Measurements from ENCODE around the gene MPHOSPH6.

MPHOSPH6 gene

GRCh38 chr16:82182266-82183003, 12.4 kb upstream of the MPHOSPH6 start:
- no peak for DNase-seq
- Histone ChIP-seq H3K9ac (ENCODE audit: low read length) (no peak overlapping the region), H2BK5ac (ENCODE audit: low read depth, low read length, poor library complexity, severe bottlenecking) (no peak overlapping the region), H3K23ac (ENCODE audit: low read length in 2 of 2) (no peak overlapping the region), H3K79me1 (replicated peaks; ENCODE audit: low read length, poor library complexity, severe bottlenecking) (no peaks in the 10 kb centered on the region), H4K8ac (ENCODE audit: low read length) (no peak overlapping the region), H3K9me3 (ENCODE audit: control insufficient read depth, low read length) (no peaks in the 10 kb centered on the region), H3K4me3 (ENCODE audit: insufficient read depth in 1 of 2, low read depth in 1 of 2, low read length in 2 of 2) (no peak overlapping the region), H2BK15ac (ENCODE audit: low read depth, poor library complexity, severe bottlenecking) (no peak overlapping the region), H4K91ac (ENCODE audit: low read length) (no peak overlapping the region), H3K27ac (ENCODE audit: low read length, poor library complexity, severe bottlenecking) (no peak overlapping the region), H3K14ac (ENCODE audit: low read length in 2 of 2) (no peak overlapping the region), H2AK5ac (ENCODE audit: low read length, severe bottlenecking) (no peak overlapping the region), H2AFZ (ENCODE audit: low read depth, low read length) (no peak overlapping the region), H3K4me2 (ENCODE audit: low read length, poor library complexity, severe bottlenecking) (no peak overlapping the region), H2BK120ac (ENCODE audit: low read depth, low read length) (no peak overlapping the region), H3K36me3 (ENCODE audit: control insufficient read depth in 1 of 2, insufficient read depth in 2 of 2, low read depth in 1 of 2, low read length in 2 of 2) (no peaks in the 10 kb centered on the region), H3K27me3 (ENCODE audit: control insufficient read depth in 1 of 2, insufficient read depth in 1 of 2, low read length in 2 of 2) (peaks cover 6 to 17% of the 10 kb centered on the region in 2 experiments), H3K4me1 (ENCODE audit: control insufficient read depth, insufficient read depth, low read depth, low read length) (no peaks in the 10 kb centered on the region), H3K18ac (ENCODE audit: low read depth in 1 of 2, low read length in 2 of 2) (no peak overlapping the region), H3K4ac (ENCODE audit: low read depth in 1 of 2, low read length in 2 of 2) (no peak overlapping the region), H2BK12ac (ENCODE audit: low read length in 2 of 2) (no peak overlapping the region)
- WGBS, result 40% methylated on average over 1 of the region's 4 CpGs

DNA sequence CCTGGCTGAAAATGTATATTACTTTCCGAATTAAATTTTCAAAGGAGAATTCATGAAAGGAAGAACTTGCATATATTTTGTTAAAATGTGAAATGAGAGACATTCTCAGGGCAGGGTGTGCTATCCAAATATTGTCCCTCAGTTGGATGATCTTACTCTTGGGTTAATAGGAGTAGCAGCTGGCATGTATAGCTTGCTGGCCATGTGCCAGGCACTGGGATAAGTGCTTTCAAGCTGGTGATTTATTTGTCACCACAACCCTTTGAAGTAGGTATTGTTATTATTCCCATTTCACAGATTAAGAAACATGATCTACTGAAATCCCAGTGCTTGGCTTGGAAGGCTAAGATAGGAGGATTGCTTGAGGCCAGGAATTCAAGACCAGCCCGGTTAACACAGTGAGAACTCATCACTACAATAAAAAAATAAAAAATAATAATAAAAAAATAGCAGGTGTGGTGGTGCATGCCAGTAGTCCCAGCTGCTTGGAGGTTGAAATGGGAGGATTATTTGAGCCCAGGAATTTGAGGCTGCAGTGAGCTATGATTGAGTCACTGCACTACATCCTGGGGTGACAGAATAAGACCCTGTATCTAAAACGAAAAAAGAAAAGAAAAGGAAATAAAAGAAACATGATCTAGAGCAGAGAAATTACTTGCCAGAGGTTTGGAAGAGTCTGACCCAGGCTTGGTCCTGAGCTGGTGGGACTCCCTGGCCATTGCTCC, 11.6 kb upstream of the MPHOSPH6 start:
- peaks cover 6 to 21% of the 10 kb centered on the region in 2 experiments for H3K27me3 ChIP-seq (ENCODE audit: control insufficient read depth in 1 of 2, insufficient read depth in 1 of 2, low read length in 2 of 2)
- H3K4me1 ChIP-seq (ENCODE audit: control insufficient read depth, insufficient read depth, low read depth, low read length), result no peaks in the 10 kb centered on the region
- no peak overlapping the region for H4K8ac ChIP-seq (ENCODE audit: low read length)
- H3K4ac ChIP-seq (ENCODE audit: low read depth in 1 of 2, low read length in 2 of 2), result no peak overlapping the region
- no peak overlapping the region for H2AFZ ChIP-seq (ENCODE audit: low read depth, low read length)
- H2BK15ac ChIP-seq (ENCODE audit: low read depth, poor library complexity, severe bottlenecking), result no peak overlapping the region
- H3K4me3 ChIP-seq (ENCODE audit: insufficient read depth in 1 of 2, low read depth in 1 of 2, low read length in 2 of 2), result no peak overlapping the region
- H3K9ac ChIP-seq (ENCODE audit: low read length), result no peak overlapping the region
- DNase-seq, result no peak
- no peak overlapping the region for H3K18ac ChIP-seq (ENCODE audit: low read depth in 1 of 2, low read length in 2 of 2)
- H4K91ac ChIP-seq (ENCODE audit: low read length), result no peak overlapping the region
- no peak overlapping the region for H3K27ac ChIP-seq (ENCODE audit: low read length, poor library complexity, severe bottlenecking)
- H3K14ac ChIP-seq (ENCODE audit: low read length in 2 of 2), result no peak overlapping the region
- no peak overlapping the region for H2BK120ac ChIP-seq (ENCODE audit: low read depth, low read length)
- H3K4me2 ChIP-seq (ENCODE audit: low read length, poor library complexity, severe bottlenecking), result no peak overlapping the region
- H3K23ac ChIP-seq (ENCODE audit: low read length in 2 of 2), result no peak overlapping the region
- H3K36me3 ChIP-seq (ENCODE audit: control insufficient read depth in 1 of 2, insufficient read depth in 2 of 2, low read depth in 1 of 2, low read length in 2 of 2), result no peaks in the 10 kb centered on the region
- no peak overlapping the region for H2BK12ac ChIP-seq (ENCODE audit: low read length in 2 of 2)
- 54% methylated on average over 2 of the region's 3 CpGs for WGBS
- no peaks in the 10 kb centered on the region for H3K9me3 ChIP-seq (ENCODE audit: control insufficient read depth, low read length)
- H3K79me1 ChIP-seq (replicated peaks; ENCODE audit: low read length, poor library complexity, severe bottlenecking), result no peaks in the 10 kb centered on the region
- H2AK5ac ChIP-seq (ENCODE audit: low read length, severe bottlenecking), result no peak overlapping the region
- no peak overlapping the region for H2BK5ac ChIP-seq (ENCODE audit: low read depth, low read length, poor library complexity, severe bottlenecking)

DNA sequence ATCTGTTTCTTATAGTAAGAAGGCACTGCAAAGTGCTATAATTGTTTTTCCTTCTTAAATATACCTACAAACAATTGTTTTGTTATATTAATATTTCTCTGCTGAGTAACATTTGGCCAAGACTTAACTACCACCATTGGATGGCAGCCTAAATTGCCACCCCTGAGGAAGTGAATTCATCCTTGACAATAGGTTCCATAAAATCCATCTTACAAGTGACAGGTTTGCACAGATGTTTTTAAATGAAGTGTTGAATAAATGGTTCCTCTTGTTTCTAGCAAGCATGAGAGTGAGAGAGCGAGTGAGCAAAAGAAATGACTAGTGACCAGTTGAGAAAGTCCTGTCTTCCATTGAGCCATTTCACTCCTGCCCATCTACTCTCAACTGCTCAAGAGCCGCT, 8.3 kb upstream of the MPHOSPH6 start:
- Histone ChIP-seq H3K27ac (ENCODE audit: low read length, poor library complexity, severe bottlenecking) (no peak overlapping the region), H2BK15ac (ENCODE audit: low read depth, poor library complexity, severe bottlenecking) (no peak overlapping the region), H4K8ac (ENCODE audit: low read length) (no peak overlapping the region), H3K79me1 (replicated peaks; ENCODE audit: low read length, poor library complexity, severe bottlenecking) (no peaks in the 10 kb centered on the region), H3K4me2 (ENCODE audit: low read length, poor library complexity, severe bottlenecking) (no peak overlapping the region), H3K18ac (ENCODE audit: low read depth in 1 of 2, low read length in 2 of 2) (no peak overlapping the region), H3K14ac (ENCODE audit: low read length in 2 of 2) (no peak overlapping the region), H3K4me1 (ENCODE audit: control insufficient read depth, insufficient read depth, low read depth, low read length) (no peaks in the 10 kb centered on the region), H2BK5ac (ENCODE audit: low read depth, low read length, poor library complexity, severe bottlenecking) (no peak overlapping the region), H3K36me3 (ENCODE audit: control insufficient read depth in 1 of 2, insufficient read depth in 2 of 2, low read depth in 1 of 2, low read length in 2 of 2) (no peaks in the 10 kb centered on the region), H4K91ac (ENCODE audit: low read length) (no peak overlapping the region), H3K9ac (ENCODE audit: low read length) (no peak overlapping the region), H3K9me3 (ENCODE audit: control insufficient read depth, low read length) (no peaks in the 10 kb centered on the region), H2BK120ac (ENCODE audit: low read depth, low read length) (no peak overlapping the region), H2AK5ac (ENCODE audit: low read length, severe bottlenecking) (no peak overlapping the region), H3K4ac (ENCODE audit: low read depth in 1 of 2, low read length in 2 of 2) (no peak overlapping the region), H3K23ac (ENCODE audit: low read length in 2 of 2) (no peak overlapping the region), H3K27me3 (ENCODE audit: control insufficient read depth in 1 of 2, insufficient read depth in 1 of 2, low read length in 2 of 2) (peaks cover 6 to 33% of the 10 kb centered on the region in 2 experiments), H2BK12ac (ENCODE audit: low read length in 2 of 2) (no peak overlapping the region), H2AFZ (ENCODE audit: low read depth, low read length) (no peak overlapping the region), H3K4me3 (ENCODE audit: insufficient read depth in 1 of 2, low read depth in 1 of 2, low read length in 2 of 2) (no peak overlapping the region)
- no peak for DNase-seq
- WGBS, result 81% methylated on average over 2 of the region's 2 CpGs

DNA sequence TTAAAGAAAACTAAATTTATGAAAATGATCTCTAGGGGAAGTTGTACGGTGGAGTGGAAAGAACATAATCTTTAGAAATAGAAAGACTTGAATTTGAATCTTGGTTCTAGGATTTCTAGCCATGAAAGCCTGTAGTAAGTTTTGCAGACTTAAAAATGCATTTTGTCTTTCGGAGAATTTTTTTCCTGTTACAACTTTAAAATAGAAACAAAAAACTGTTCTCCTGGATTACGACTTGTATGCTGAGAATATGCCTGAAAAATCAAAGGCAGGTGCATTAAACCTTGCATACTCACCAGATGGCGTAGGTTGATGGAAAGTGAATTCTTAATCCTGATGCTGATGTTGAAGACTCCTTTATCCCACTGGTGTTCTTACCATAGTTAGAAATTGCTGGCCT, 7.5 kb upstream of the MPHOSPH6 start:
- no peak for DNase-seq
- Histone ChIP-seq H2BK5ac (ENCODE audit: low read depth, low read length, poor library complexity, severe bottlenecking) (no peak overlapping the region), H2BK15ac (ENCODE audit: low read depth, poor library complexity, severe bottlenecking) (no peak overlapping the region), H3K27ac (ENCODE audit: low read length, poor library complexity, severe bottlenecking) (no peak overlapping the region), H3K9me3 (ENCODE audit: control insufficient read depth, low read length) (no peaks in the 10 kb centered on the region), H3K27me3 (ENCODE audit: control insufficient read depth in 1 of 2, insufficient read depth in 1 of 2, low read length in 2 of 2) (peaks cover 6 to 35% of the 10 kb centered on the region in 2 experiments), H2AFZ (ENCODE audit: low read depth, low read length) (no peak overlapping the region), H3K23ac (ENCODE audit: low read length in 2 of 2) (no peak overlapping the region), H2BK12ac (ENCODE audit: low read length in 2 of 2) (no peak overlapping the region), H4K8ac (ENCODE audit: low read length) (no peak overlapping the region), H3K4me1 (ENCODE audit: control insufficient read depth, insufficient read depth, low read depth, low read length) (no peaks in the 10 kb centered on the region), H2AK5ac (ENCODE audit: low read length, severe bottlenecking) (no peak overlapping the region), H3K4ac (ENCODE audit: low read depth in 1 of 2, low read length in 2 of 2) (no peak overlapping the region), H3K36me3 (ENCODE audit: control insufficient read depth in 1 of 2, insufficient read depth in 2 of 2, low read depth in 1 of 2, low read length in 2 of 2) (no peaks in the 10 kb centered on the region), H3K9ac (ENCODE audit: low read length) (no peak overlapping the region), H3K14ac (ENCODE audit: low read length in 2 of 2) (no peak overlapping the region), H4K91ac (ENCODE audit: low read length) (no peak overlapping the region), H3K4me3 (ENCODE audit: insufficient read depth in 1 of 2, low read depth in 1 of 2, low read length in 2 of 2) (no peak overlapping the region), H3K18ac (ENCODE audit: low read depth in 1 of 2, low read length in 2 of 2) (no peak overlapping the region), H3K79me1 (replicated peaks; ENCODE audit: low read length, poor library complexity, severe bottlenecking) (no peaks in the 10 kb centered on the region), H3K4me2 (ENCODE audit: low read length, poor library complexity, severe bottlenecking) (no peak overlapping the region), H2BK120ac (ENCODE audit: low read depth, low read length) (no peak overlapping the region)
- 100% methylated on average over 2 of the region's 4 CpGs for WGBS

Measured in mesenchymal stem cell (in vitro differentiated cells and primary cell).